SW 1271 (cell line): ENCODE measurements around the gene SLC14A1.

Experiments used
- DNase-seq, 2 experiments: peaks; one replicate each; lab custom pipeline; 2025; lab: John Stamatoyannopoulos, UW

SLC14A1 gene

DNA sequence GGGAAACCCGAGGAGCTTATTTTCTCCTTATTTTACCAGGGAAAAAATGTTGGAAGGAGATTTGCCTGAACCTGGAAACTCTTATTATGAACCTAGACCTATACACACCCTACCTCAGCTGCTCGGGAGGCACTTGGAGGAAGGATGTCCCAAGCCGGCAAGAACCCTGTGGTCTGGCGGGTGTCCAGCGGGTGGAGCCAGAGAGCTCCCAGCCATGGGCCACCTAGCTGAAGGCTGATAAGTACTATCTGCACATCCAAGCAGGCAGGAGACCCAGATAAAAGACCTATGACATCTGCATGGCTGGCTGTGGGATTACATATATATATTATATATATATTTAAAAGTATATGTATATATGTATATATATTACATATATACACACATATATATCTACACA lies 1.1 kb upstream of the SLC14A1 start:
- DNase-seq: peak; percentile 7 to 38

DNA sequence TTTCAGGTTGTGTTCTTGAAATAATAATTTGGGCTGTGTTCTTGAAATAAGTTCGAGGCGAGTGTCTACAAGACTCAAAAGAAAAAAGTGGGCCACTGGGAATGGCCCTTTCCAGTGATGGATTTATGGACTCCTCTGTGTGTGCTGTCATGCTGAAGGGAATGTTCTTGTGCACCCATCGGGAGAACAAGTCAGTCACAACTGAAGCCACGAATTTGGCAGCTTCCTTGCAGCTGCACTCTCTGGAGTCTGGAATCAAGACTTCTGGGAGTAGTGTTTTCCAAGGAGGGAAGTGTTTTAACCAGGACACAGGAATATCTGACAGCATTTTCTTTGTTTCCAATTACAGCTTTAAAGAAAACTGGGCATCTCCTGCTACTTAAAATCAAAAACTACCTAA lies 620 bp downstream of the SLC14A1 start:
- DNase-seq: no peak

DNA sequence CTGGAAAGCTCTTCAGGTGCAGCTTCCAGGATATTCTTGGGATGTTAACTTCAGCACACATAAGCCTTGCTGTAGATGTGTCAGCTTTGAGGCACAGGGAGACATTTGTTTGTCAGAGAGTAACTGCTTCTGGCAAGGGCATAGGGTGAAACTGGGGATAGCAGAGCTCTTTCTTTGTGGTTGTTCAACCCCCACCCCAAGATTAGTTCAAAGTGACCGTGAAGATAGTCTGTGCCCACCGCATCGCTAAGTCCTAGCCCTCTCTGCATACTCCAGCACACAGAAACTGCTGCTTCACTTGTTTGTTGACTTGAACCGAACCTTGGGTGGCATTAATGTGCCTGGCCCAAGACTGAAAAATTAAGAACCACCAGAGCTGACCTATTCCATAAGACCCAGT lies 1.4 kb downstream of the SLC14A1 start:
- DNase-seq: no peak

DNA sequence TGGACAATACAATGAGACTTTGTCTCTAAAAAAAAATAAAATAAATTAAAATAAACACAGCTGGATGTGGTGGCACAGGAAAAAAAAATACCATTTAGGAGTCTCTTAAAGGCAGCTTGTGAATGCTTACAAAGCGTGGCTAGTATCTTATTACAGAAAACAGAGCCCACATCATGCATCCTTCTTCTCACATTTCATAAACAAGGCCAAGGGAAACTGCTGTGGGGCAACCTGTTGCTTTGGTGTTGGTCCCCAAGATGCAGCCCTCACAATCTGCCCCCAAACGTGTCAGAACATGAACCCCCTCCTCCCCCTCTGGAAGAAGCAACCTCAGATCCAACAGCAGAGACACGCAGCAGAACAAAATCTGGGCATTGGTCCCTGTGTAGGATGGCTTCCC lies 2.6 kb downstream of the SLC14A1 start:
- no peak for DNase-seq

DNA sequence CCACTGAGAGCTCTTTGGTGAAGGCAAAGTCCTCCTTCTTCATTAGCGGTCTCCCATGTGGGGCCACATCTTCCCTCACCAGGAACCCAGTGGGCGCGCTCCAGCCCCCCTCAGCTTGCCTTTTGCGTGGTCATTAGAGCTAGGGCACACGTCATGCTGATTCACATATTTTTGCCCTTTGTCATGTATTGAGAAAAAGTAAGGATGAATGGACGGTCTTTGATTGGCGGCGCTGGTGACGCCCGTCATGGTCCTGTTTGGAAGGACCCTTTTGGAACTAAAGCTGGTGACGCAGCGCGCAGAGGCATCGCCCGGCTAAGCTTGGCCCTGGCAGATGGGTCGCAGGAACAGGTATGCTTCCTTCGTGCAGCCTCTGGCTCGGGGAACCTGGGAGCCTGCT lies 3.1 kb downstream of the SLC14A1 start:
- DNase-seq: no peak

DNA sequence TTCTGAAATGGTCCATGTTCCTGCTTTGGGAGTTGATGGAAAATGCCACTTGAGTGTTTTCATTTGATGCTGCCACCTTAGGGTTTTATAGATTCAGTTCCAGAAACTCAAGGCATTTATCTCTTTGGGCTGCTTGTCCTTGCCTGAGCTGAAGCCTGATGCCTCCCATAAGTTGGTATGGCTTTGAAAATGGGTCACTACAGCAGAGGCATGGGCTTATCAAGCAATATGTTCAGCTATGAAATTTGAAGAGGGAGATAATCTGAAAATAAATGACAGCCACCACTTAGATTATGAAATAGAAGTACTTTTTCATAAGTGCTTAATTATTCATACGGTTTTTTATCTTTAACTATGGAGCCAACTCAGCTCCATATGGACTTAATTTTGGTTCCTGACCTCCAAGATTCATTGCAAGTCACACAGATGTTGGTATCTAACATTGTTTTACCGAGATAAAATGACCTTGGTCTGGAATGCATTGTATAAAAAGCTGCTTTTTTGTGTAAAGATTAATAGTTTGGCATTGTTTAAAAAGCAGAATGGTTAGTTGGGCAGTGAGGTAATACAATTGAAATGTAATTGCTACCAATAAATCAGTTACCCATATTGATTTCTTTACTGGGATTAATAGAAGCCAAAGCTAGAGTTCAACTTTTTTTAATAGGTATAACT lies 4.5 kb downstream of the SLC14A1 start:
- DNase-seq: no peak

DNA sequence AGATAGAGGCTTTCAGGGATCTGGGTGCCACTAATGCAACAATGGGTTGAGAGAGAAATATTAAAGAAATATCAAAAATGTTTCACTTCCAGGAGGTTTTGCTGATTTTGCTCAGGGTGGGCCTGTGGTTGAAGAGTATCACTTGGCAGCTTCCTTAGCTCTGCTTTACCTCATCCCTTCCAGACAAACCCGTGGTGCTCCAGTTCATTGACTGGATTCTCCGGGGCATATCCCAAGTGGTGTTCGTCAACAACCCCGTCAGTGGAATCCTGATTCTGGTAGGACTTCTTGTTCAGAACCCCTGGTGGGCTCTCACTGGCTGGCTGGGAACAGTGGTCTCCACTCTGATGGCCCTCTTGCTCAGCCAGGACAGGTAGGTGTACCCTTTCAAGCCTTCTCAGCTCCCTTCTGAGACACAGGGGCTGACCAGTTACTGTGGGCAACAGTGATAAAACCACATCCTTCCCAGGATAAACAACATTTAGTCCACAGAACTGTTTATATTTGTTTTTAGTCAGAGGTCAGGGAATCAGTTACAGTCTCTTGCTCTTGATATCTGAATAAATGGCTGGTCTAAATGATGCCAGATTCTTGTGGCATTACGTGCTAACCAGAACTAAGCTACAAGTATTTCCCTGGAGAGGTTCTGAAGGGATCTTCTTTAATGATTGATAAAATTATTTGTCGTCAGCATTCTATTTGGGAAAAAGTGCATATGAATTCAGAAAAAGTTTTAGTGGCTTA lies 7.0 kb downstream of the SLC14A1 start:
- DNase-seq: no peak

DNA sequence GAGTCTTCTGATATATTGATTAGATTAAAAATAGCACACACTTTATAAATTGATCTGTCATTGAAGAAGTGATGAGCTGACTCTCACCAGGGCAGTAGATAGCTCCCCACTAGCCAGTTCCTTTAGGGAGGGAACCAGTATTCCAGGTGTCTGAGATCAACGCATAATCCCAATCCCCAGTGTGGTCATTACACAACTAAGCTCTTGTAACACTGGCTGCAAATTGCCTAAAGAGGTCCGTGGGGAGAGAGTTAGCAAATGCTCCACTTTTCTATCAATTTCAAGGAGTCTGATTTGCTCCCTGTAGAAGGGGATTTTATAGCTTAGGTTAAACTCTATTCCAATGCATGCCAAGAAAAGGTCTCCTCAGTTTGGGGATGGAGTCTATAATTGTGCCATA lies 7.7 kb downstream of the SLC14A1 start:
- DNase-seq: no peak

DNA sequence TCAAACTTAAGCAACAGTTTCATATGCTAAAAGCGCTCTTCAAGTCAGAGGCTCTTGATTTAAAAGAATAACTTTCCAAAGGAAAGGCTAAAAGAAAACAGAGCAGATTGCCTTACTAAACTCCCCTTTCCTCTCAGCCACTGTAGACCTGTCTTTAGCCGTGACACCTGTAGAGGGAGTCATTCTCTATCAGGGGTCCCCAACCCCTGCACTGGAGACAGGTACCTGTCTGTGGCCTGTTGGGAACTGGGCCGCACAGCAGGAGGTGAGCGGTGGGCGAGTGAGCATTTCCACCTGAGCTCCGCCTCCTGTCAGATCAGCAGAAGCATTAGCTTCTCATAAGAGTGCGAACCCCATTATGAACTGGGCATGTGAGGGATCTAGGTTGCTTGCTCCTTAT lies 9.6 kb downstream of the SLC14A1 start:
- DNase-seq: no peak

DNA sequence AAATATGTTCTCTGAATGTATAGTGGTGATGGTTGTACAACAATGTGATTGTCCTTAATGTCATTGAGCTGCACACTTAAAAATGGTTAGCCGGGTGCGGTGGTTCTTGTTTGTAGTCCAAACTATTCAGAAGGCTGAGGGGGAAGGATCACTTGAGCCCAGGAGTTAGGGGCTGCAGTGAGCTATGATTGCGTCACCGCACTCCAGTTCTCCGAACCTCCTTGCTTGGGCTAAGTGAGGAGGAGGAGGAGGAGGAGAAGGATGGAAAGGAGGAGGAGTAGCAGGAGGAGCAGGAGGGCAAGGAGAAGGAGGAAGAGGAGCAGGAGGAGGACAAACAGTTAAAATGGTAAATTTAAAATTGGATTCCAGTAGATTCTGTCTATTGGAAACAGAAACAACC lies 10.5 kb downstream of the SLC14A1 start:
- no peak for DNase-seq

DNA sequence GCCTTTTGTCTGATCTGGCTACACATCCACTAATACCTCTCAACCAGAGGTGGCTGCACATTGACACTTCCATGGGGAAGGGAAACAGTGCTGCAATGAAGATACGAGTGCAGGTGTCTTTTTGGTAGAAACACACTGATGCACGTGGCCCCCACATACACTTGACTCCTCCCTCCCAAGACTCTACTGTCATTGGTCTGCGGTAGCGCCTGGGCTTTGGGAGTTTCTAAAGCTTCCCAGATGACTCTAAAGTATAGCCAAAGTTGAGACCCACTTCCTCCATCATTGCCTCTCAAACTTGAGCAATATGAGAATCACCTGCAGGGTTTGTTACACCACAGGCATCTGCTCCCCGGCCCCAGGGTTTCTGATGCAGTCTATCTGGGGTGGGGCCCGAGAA lies 11.0 kb downstream of the SLC14A1 start:
- DNase-seq: no peak

DNA sequence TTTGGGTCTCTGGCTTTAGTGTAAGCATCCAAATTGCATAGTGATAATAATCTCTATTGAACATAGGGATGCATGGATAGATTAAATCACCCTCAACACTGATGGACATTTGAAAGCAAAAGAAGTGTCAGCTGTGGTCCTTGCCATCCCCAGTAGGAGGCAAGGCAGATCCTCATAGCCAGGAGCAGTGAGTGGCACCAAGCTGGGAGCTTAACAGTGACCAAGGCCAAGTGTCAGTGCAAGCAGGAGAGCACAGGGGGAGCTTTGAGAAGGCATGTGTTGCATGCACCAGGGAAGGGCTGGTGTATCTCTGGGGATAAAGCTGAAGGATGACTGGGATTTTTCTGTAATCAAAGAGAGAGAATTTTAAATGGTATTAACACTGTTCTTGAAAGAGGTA lies 14.7 kb downstream of the SLC14A1 start:
- DNase-seq: peak in 1 of 2 experiments; percentile 8

DNA sequence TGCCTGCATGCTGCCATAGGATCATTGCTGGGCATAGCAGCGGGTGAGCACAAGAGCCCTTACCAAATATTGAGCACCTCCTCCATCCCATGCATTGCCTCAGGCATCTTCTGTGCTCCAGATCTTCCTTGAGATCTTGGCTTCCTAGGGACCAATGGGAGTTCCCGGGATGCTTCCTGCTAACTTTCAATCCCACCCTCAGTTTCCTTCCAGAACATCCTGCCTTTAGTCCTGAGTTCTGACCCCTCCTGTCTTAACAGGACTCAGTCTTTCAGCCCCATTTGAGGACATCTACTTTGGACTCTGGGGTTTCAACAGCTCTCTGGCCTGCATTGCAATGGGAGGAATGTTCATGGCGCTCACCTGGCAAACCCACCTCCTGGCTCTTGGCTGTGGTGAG lies 15.3 kb downstream of the SLC14A1 start:
- DNase-seq: no peak

DNA sequence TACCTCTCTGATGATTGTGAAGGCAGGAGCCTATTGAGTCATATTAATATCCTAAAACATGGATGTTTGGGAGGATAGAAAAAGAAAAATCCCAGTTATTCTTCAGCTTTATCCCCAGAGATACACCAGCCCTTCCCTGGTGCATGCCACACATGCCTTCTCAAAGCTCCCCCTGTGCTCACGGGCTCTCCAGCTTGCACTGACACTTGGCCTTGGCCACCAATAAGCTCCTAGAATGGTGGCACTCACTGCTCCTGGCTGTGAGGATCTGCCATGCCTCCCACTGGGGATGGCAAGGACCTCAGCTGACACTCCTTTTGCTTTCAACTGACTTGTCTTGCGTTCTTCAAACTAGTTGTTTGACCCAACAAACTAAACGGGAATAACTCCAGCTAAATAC lies 15.9 kb downstream of the SLC14A1 start:
- DNase-seq: no peak

DNA sequence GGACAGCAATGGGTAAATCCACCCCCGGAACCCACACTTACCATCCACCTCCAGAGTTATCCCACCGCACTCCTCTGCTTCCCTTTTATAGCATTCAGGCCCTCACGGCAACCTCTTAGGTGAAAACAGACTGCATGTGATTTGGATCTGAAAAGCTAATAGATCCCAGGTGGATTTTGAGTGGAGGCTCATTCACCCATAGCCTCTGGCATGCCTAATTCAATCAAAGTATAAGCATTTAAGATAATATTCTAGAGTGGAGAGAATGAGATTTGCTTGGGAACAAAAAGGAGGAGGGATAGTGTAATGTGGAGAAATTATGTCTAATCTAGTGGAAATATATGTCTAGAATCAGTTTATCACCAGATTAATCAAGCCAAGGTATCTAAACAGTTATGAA lies 17.1 kb downstream of the SLC14A1 start:
- DNase-seq: no peak

DNA sequence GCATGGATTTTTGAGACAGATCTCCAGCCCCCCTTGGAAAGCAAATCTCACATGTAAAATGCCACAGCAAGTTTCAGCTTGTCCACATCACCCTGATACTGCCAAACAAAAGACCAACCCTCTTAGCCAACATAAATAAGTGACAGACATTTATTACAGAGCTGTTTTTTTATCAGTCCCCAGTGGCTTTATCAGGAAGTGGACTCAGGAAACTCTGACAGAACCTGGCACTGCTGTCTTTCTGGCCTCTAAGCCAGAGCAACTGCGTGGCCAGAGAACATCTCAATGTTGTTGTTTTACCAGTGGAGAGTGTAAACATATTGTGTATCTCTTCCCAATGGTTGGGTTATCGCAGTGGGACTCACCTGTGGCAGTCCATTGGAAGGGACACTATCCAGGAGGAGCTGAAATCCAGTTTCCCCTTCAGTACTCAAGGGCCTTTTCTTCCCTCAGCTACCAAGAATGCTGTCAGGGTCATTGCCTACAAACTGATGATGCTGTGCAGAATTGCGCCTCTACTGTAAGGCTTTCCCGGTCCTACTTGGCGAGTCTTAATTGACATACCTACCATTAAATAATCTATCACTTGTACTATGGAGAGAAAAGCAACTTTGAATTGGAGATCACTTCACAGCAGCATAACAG lies 22.0 kb downstream of the SLC14A1 start:
- DNase-seq: no peak

DNA sequence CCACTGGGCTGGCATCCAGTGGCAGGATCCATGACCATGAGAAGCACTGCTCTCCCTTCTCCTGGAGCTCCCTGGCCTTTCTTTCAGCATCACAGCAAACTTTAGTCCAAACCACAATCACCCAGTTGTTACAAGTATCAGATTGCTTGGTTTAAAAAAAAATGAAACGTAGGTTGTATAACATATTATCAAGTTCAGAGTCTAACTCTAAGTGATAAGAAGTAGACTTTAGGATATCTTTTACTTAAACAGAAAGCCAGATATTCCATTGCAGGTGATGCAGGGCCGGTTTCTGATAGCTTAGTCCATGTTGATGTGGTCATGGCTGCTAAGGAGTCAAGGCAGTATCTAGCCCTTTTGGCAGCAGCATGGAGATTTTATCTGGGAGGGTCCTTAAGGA lies 24.5 kb downstream of the SLC14A1 start:
- no peak for DNase-seq

DNA sequence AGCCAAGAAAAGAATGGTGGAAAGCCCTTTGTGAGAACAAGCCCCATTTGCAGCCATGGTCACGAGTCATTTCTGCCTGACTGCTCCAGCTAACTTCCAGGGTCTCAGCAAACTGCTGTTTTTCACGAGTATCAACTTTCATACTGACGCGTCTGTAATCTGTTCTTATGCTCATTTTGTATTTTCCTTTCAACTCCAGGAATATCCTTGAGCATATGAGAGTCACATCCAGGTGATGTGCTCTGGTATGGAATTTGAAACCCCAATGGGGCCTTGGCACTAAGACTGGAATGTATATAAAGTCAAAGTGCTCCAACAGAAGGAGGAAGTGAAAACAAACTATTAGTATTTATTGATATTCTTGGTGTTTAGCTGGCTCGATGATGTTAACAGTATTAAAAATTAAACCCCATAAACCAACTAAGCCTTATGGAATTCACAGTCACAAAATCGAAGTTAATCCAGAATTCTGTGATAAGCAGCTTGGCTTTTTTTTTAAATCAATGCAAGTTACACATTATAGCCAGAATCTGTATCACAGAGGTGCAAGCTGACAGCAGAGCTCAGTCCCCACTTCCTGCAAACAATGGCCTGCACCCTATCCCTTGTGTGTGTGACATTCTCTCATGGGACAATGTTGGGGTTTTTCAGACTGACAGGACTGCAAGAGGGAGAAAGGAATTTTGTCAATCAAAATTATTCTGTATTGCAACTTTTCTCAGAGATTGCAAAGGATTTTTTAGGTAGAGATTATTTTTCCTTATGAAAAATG lies 26.1 kb downstream of the SLC14A1 start:
- DNase-seq: no peak

DNA sequence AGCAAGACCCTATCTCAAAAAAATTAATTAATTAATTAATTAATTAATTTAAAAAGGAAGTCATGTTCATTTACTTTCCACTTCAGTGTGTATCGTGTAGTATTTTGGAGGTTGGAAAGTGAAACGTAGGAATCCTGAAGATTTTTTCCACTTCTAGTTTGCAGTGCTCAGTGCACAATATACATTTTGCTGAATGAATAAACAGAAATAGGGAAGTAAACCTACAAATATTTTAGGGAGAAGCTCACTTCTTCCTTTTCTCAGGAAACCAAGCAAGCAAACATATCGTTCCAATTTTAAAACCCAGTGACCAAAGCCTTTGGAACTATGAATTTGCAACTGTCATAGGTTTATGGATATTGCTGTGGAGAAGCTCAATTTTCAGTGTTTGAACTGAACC lies 27.8 kb downstream of the SLC14A1 start:
- no peak for DNase-seq

DNA sequence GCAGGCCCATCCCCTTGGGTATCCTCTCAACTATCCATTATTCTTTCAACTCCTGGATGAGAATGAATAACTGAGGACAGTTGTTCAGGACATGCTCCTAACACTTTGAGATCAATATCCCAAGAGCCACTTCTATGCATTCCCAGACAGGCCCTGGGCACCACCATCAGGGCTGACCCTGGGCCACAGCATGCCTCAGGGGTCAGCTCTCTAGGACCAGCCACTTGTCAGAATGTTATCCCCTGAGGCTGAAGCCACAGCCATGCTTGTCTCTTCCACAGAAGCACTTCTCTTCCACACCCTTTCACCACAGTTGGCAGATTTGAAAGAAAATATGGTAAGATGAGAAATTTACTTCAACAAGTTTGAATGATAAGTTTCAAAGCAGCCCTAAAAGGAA lies 28.7 kb downstream of the SLC14A1 start:
- no peak for DNase-seq

DNA sequence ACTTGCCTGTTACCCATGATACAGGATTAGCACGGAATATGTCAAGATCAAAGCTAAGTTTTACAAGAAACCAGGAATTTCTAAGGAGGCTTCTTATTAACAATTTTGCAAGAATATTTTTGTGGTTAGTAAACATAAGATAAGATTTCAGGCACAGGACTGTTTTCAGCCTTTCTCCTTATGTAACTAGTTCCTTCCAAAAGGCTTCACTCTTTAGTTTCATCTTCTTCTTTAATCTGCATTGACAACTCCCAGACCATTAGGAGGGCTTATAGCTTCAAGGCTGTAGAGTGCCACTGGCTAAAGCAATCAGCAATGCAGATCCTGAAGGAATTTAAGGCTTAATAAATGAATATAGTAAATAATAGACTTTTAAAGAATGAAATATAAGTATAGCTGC lies 29.3 kb downstream of the SLC14A1 start:
- DNase-seq: no peak

DNA sequence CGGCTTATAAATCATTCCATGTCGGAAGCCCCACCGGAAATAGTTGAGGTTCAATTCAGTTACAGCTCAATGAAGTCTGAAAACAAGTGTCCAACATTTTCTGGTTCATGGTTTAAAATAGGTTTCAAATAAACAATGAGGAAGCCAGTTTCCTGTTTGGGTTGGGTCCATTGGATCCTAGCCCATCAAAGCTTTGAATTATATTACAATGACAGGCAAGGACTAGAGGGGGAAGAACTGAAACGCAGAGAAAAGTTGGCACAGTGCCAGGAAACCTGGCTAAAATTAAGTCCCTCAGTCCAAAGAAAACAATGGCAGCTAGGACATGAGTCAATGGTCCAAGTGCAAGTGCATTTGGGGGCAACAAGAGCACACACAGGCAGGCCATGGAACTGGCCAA lies 32.0 kb downstream of the SLC14A1 start:
- DNase-seq: no peak

DNA sequence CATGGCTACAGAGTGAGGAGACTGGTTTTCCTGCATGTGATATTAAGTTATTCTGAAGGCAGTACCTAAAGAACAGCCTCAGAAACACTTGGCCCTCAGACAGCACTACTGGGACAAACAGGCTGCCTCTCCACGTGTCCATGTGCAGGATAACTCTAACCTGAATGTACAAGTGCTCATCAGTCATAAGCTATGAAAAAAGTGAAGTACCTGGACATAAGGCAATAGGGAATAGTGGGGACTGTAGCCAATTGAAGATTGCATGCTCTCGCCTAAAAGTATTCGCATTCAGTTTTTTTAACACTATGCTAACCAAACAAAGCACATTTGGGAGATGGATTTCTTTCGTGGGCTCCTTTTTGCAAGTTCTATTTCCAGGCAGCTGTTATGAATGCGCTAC lies 33.0 kb downstream of the SLC14A1 start:
- no peak for DNase-seq
